ENCODE data around the gene ZDHHC14.

The ZDHHC14 gene

DNA sequence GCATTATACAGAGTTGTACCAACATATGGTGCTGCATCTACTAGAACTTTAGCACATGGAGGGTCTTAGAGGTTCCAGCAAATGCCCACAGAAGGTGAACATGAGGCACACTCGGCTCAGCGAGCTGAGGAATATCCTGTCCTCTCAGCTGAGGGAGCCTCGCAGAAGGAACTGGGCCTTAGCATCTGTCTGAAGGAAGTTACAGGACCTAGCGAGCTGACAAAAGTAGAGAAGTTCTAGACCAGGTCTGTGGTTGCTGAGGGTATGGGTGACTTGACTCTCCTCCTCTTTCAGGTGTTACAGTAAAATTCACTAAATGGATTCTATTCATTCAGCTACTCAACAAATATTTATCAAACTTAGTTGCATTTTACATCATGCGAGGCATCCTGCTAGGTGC is 157.2 kb downstream of the ZDHHC14 start:
- no peak for DNase-seq

DNA sequence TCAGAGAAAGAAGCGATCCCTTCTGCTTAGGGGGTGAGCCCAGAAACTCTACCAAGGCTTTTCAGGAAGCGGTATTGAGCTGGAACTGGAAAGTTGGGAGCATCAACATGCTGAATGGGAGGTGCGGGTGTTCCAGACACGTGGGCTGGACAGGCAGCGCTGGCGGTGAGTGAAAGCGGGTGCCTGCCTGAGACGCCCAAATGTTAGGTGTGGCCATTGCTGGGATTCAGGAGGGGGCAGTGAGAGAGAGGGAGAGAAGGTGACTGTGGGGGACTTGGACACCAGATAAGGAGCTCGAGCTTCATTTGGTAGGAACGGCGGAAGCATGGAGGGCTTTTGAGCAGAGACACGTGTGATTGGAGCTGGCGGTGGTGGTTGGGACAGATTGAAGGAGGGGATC is 157.7 kb downstream of the ZDHHC14 start:
- no peak for DNase-seq

DNA sequence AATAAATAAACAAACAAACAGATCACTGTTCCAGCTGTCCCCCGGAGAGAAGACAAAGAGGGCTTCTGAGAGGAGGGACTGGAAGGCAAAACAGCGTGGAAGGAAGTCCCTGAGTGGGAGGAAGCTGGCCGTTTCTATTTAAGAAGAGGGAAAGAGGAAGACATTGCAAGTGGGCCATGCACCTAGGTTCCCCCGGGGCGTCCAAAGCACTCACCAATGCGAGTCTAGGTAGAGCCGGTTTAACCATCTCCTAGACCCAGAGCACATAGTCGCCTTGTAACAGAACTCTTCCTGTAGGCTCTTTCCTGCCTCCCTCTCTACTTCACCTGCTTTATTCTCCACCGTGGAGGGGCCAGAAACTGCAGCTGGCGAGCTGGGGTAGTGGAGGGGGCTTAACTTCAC is 158.4 kb downstream of the ZDHHC14 start:
- DNase-seq: no peak

DNA sequence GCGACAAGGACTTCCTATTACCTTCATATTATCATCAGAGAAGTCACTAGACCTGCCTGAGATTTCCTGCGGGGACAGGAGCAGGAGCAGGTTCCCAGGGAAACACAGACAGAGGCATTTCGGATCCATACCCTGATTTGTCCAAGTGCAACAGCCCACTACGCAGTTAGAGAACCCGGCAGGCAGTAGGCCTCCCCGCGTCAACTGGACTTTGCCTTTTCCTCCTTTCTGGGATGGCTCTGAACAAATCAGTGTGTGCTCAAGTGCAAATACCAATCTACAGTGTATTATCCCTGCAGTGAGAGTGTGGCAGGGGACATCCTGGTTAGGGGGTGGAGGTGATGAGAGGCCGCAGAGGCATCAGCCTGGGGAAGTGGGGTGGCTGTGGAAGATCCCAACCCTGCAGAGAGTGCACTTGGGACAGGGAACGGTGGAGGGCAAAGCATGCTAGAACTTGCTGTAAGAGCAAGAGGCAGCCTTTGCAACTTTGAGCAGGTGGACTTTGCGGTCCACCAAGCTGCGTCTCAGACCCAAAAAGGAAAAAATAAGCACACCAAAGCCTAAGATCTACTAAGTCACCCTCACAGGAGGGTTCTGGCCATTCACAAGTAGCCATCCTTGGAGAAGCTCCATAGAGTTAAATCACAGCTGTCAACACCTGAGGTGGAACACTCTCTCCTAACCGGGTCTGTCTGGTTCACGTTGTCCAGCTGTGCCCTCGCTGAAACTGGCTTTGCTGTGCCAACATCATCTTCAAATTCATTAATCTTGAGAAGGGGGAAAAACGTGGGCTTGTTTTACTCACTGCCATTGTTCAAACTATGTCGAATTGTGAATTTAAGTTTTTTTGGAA is 159.1 kb downstream of the ZDHHC14 start:
- no peak for DNase-seq

DNA sequence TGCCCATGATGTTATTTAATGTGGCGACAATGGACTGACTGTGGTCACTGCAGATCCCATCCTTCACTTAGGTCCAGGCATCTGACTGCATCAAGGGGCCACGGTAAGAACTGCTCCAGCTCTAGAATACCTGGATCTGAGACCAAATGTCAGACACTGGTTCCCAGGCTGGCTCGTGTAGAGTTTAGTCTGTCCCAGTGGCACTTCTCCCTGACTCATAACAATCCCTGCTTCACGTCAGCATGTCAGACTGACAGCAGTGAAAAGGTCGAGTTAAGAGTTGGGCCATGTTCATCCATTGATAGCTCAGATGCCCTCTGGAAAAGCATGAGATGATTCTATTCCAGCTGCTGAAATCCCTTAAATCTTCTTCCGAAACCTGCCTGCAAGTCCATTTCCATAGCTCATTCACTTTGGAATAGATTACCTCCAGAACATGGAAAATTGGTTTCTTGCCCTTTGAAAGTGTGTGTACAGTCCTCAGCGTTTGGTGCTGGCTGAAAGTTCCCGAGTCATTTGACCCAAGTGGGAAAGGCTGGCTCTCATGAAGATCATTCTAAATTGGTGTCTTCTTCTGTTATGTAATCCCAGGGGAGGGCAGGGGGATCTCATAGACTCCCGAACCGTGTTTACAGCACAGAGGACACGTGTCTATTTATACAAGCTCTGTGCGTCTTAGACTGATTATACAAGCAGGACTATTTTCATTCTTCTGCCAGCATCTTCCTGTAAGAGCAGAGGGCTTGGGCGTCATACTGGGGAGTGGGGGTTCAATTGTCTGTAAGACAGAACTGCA is 160.8 kb downstream of the ZDHHC14 start:
- DNase-seq: no peak

DNA sequence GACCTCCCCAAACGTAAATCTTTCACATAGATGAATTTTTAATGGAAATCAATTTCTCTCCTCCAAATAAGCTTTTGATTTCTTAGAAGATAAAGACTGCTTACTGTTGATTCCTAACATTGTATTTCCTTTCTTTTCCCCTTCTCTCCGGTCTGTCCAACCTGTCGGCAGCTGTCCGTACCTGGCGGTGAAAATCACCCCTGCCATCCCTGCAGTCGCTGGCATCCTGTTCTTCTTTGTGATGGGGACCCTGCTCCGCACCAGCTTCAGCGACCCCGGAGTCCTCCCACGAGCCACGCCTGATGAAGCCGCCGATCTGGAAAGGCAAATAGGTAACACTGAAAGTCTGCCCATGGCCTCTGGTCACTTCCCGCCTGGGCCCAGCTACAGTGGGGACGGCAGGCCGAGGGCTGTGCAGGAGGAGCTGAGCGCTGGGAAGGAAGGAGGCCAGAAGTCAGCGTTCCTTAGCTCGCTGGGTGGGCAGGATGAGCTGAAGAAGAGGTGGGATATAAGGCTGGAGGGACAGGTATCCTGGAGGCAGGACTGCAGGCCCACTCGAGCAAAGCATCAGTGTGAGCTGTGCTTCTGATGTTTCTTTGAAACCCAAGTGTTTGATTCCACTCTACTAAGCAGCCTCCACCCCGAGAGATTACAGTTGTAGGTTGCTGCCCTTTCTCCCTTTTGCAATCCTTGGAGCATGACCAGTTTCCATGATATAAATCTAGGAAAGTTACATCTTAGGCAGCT is 161.6 kb downstream of the ZDHHC14 start:
- DNase-seq: no peak

DNA sequence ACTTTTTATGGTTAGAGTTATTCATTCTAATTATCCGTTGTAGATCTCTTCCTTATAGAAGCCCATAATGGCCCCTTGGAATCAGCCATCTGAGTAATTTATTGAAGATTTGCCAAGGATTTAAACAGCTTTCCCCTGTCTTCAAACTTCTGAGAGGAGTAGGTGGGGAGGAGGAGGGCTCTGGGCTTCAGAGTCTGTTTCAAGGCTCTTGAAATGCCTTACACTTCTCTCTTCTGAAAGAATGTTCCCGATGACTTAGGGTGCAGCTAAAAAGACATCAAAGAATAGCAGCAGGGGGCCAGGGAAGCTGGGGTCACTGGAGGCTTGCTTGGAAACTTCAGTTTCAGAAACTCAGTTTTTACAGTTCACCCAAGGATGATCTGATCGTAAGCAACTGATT is 165.3 kb downstream of the ZDHHC14 start:
- no peak for DNase-seq

DNA sequence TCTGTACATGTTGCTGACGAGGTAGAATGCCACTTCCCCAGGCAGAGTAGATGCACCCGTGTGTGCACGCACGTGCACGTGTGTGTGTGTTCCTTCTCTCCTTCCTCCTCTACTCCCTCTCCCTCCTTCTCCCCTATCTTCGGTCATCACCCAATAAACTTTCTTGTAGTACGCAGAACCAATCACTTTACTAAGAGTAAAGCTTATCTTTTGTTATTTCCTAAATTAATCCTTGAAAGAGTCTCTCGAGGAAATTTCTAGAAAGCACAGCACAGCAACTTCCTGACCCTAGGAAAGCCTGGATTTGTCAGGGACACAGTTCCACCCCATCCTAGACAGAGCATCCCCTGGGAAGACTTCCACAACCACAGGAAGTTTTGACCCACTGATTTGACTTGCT is 166.1 kb downstream of the ZDHHC14 start:
- DNase-seq: no peak

DNA sequence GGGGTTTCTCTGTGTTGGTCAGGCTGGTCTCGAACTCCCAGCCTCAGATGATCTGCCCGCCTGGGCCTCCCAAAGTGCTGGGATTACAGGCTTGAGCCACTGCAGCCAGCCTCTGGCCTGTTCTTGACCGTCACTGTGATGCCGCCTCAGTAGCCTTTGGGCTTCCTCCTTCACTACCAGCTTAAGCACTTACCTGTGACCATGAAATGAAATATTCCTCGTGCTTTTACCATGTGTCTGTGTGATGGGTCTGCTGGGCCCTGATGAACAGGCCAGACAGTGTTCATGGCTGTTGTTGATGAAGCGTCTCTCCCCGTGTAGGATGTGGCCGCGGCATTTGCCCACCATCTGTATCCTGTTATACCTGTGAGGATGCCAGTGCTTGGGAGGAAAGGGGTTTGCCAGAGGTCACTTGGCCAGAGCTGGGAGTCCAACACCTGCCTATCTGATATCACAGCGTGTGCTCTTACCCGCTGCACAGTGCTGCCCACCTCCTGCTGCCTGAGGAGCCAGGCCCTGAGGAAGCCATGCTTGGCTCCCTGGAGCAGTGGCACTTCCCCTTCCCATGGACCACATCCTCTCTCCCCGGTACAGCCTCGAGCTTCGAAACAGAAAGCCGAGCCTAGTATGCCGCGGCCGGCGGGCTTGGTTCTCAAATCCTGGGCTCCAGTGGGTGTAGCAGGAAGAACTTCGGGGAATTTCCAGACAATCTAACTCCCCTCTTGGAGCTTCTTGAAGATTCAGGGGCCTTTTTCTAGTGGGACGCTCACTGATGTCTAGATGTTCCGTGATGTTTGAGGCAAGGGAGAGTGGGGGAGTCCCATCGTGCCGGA is 167.9 kb downstream of the ZDHHC14 start:
- no peak for DNase-seq

DNA sequence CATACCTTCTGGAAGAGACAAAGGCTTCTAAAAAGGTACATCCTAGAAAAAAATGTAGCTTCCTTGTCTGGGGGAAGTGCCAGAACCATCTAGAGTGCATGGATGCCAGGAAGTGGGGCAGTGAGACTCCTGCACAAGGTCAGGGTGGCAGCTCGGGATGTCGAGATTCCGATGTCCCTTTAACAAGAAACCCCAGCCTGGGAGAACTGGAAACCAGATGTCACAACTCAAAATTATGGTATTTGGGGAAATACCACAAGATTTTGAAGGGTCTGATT is 168.4 kb downstream of the ZDHHC14 start:
- no peak for DNase-seq

DNA sequence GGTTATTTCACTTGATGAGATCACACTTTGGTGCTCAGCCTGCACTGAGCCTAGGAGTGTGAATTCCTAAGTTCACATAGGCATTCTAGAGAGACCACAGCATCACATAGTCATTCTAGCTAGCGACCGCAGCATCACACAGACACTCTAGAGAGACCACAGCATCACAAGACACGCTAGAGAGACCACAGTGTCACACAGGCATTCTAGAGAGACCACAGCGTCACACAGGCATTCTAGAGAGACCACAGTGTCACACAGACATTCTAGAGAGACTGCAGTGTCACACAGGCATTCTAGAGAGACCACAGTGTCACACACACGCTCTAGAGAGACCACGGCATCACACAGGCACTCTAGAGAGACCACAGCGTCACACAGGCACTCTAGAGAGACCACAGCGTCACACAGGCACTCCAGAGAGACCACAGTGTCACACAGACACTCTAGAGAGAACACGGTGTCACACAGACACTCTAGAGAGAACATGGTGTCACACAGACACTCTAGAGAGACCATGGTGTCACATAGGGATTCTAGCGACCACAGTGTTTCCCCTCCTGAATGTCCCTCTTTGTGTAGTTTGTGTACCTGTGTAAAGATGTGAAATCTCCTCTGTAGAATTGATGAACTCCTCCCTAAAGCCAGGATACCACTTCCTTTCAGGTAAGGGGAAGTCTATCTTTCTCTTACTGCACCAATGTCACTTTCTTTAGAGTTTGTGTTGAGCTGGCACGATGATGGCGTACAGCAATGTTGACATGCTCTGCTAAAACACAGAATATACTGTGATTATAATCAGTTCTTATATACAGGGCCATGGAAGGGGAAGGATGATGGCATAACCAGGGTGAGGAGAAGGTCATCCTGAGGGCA is 169.4 kb downstream of the ZDHHC14 start:
- DNase-seq: no peak

DNA sequence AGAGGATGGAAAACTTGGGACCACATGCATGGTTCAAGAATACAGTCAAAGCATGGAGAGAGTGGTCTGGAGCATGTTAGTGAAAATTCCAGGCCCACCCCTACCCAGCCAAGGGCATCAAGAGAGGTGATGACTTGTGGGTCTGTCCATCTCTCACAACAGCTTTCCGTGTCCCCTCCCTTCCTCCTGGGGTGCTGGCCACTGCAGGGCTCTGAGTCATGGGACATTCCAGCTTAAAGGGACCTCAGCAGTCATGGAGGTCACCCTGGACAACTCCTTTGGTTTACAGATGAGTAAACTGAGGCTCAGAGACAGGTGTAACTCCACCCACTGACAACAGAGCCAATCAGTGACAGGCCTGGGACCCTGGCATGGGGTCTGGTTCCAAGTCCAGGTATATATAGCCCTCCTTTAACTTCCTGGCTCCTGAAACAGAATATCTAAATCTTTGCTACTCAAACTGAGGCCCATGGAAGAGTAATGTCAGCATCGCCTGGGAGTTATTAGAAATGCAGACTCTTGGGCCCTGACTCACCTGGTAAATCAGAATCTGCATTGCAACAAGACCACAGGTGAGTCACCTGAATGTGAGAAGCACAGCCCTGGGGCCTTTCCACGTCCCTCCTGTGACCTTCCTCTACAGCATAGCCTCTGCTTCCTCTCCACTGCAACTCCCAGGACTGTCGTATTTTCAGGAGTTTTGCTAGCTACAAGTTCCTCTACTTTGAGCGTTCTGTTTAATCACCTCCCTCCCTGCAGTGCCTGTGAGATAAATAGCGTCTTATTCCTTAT is 170.2 kb downstream of the ZDHHC14 start:
- DNase-seq: no peak

DNA sequence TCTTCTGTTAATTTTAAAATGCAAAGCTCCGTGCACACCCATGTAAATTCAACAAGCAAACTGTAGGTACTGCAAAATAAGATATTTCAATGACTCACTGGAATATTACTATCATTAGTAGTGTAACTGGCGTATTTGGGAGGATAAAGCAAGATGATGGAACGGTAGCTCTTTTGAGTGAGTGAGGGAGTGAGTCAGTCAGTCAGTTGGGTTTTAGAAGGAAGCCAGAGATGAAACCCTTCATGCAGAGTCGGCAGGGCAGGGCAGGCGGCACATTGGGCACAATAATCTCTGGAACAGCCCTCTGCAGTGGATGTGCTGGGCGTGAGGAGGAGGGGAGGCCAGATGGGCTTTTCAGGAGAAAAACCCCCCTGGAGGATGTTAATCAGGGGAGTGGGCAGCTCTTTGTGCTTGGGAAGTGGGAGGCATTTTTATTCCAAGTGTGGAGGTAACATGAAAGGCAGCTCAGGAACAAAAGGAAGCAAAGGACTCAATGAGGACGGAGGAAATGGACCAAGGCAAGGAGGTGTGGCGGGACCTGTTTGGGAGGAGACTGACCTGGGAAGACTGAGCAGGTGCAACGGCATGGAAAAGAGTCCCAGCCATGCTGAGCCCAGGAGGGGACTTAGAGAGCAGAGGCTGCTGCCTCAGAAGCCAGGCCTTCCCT is 171.2 kb downstream of the ZDHHC14 start:
- DNase-seq: peak; percentile 6

DNA sequence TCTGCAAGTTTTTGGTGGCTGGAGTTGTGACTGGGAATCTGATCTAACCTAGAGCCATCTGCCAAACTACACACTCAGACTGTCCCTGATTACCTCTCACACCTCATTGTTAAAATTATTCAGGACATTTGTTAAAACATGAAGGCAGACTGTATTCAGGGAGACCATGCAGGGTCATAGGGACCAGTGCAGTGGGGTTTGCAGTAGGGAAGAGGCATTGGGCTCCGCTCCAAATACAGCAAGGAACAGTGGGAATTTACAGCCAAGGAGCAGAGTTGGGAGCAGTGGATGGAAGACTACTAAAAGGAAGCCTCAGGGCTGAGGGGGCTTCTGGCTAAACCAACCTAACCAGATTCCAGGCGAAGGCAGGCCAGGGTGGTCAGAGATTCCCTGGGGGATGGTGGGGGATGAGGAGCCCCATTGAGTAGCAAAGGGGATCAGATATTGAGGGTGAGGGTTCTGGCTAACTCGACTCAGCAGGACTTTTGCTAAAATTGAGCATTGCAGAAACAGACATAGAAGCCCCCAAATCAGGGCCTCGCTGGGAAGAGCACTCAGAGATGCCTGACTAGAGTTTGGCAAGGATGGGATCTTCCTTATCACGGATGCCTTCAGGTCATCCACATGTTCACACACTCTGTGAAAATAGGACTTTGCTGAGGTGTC is 172.0 kb downstream of the ZDHHC14 start:
- no peak for DNase-seq

DNA sequence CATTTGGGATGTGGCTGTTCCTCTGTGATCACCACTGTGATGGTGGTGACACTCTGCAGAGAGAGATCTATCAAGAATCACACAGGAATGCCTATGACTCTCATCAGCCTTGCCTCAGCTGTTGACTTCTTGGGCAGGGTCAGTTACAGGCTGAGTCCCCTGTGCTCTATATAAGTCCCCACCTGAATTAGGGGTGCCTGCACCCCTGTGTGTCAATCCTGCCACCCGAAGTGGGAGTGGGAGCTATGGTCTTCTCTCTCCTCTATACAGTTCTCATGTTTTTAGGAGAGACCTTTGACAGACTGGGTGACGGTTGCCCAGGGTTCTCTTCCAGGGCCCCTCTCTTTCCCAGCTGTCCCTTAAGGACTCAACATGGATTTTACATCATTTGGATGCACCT is 173.8 kb downstream of the ZDHHC14 start:
- no peak for DNase-seq

DNA sequence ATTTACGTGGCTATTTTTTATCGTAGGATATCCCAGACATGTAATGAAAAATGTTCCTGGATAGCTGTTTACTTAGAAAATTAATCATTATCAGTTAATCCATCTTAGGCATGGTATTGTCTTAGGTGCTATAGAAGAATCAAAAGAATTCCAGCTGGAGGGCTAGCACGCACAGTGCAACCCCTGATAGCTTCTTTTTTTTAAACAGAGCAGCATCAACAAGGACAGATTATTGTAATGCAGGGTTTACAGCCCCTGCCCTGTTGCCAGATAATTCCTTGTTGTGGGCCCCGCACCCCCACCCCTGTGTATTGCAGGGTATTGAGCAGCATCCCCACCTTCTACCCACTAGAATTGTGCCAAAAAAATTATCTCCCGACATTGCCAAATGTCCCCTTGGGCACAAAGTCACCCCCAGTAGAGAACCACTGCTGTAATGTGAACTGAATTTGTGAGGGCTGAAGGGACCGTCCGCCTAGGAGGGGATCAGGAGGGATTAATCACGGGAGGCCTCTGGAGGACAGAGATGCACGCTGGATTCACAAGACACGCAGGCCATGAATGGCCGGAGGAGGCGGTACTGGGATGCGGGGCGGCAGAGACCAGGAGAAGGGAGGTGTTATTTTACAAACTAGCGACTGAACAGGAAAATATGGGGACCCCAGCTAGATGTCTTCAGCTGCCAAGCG is 174.6 kb downstream of the ZDHHC14 start:
- DNase-seq: no peak

DNA sequence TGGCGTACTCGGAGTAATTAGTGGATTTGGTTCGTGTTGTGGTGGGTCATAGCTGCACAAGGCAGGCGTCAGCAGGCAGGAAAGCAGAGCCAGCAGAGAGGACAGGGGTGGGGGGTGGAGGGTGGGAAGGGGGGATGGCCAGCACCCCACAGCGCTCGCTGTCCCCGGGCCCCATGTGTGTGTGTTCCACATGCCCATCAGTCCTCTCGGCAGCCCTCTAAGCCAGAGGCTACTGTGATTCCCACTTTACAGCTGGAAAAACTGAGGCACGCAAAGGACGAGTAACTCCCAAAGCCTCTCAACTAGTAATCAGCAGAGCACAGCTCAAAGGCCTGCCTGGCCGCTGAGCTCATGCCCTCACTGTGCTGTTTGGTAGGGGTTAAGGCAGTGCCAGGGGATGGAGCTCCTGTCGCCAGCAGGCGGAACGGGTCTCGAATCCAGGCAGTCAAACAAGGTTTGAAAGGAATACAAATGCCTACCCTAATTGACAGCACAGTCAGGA is 175.2 kb downstream of the ZDHHC14 start:
- peak; percentile 13 for DNase-seq

DNA sequence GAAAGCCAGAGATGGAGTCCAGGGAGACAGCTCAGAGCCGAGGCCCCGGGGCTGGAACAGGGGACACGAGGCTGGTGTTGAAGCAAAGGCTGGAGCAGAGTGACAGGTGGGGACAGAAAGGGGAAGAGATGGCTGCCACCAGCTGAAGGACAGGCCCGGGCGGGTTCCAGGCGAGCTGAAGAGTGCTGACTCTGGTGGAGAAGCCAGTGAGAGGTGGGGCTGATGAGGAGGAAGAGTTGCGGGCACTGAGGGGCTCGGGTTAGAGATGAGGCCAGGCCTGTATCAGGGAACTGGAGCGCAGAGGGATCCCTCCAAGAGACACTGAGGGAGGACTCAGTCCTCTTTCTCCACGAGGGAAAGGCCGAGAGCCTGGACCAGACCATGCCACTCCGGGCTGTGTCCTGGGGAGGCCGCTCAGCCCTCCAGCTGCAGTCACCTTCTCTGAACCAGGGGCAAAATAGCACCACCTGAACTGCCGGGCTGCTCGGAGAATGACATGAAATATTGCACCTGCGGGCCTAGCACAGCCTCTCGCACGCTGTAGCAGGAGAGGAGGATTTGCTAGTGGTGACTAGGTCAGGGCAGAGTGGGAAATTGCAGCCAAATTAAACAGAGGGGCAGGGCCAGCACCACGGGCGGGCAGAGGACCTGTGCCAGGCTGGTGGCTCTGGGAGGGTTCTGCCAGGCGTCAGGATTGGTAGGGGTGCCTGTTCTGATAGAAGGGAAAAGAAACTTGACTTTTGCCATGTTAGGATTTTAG is 175.9 kb downstream of the ZDHHC14 start:
- peak; percentile 91 for DNase-seq
